Glomerular visceral epithelial cell (primary cell): Measurements from ENCODE around the gene HDHD5.
A peak's percentile ranks its signal among the peaks of the same experiment; 100 is the strongest.

Experiments
- DNase-seq: peaks from one replicate; pipeline ENCODE4 v3.0.0-alpha.2; 2016; ENCODE audit errors: extremely low spot score

Gene HDHD5

DNA sequence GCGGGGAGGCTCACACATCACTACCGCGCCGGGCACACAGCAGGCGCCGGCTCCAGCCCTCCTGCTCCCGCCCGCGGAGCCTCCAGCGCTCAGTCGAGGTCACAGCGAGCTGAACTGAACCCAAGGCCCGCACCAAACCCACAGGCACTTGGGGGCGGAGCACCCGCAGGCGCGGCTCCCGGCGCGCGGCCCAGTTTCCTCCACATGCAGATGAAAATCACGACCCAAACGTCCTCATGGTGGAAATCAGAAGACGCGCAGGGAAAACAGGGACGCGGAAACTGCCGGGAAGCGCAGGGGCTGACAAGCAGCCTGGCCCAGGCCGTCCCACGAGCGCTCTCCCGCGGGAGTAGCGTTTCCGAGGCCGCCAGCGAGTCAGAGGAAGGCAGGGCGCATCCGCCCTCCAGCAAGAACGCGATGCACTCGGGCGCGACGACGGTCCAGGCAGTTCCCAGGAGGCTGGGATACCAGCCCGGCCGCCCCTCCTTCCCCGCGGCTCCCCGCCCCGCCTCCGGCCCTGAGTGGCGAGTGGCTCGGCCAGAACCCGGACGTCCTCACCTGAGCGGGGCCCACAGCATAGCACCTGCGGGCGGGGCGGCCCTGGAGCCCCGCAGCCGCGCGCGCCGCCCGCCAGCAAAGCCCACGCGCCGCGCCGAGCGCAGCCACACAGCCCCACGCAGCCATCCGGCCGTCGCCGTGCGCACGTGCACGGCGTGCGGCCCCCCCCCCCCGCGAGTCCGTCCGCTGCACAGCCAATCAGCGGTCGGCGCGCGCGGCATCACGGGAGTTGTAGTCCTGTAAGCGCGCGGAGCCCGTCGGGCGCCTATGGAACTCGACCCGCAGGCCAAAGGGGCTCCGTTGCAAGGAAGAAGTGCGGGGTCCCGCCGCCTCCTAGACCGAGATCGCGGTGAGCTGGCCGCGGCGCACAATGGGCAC lies at the start of gene HDHD5:
TSS of gene HDHD5 (minus strand) at position 710 of the 936 bp plus-strand sequence. CDS start at position 684, 26 bp downstream.
- DNase-seq, result peak; percentile 87

DNA sequence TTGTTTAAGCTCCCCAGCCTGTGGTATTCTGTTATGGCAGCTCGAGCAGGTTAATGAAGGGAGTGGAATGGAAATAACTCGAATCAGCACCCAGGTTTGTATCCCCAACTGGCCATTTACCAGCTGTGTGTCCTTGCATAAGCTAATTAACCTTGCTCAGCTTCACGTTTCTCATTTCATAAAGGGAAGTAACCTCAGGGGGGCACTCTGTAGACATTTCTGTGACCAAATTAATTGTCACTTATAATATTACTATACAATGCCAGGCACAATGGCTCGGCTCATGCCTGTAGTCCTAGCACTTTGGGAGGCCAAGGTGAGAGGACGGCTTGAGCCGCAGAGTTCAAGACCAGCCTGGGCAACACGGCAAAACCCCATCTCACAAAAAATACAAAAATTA lies 46.4 kb upstream of the HDHD5 start:
- no peak for DNase-seq

DNA sequence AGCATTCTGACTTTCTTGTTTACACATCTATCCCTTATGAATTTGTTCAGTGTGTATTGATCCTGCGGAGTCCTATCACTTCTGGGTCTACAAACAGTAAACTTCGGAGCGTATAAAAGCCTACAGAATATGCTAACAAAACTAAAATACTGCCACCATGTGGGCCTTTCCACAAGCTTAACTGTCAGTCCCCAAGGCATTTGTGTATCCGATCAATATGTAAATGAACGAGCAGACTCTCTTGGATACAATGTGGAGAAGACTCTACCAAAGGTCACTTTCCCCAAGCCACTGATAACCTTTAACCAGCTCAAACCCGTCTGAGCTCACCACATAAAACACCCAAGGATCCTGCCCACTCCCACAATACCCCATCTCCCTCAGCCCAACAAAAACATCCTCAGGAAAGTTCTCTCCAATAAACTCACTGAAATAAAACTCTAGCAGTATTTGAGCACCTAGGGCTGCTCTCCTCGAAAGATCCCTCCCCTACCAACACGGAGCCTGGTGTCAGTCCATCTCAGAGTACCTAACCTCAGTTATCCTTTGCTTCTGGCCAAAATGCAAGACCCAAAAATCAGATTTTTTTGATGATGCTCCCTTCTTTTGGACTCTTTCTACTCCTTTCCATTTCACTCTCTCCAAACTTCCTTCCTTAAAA lies 42.3 kb upstream of the HDHD5 start:
- no peak for DNase-seq

DNA sequence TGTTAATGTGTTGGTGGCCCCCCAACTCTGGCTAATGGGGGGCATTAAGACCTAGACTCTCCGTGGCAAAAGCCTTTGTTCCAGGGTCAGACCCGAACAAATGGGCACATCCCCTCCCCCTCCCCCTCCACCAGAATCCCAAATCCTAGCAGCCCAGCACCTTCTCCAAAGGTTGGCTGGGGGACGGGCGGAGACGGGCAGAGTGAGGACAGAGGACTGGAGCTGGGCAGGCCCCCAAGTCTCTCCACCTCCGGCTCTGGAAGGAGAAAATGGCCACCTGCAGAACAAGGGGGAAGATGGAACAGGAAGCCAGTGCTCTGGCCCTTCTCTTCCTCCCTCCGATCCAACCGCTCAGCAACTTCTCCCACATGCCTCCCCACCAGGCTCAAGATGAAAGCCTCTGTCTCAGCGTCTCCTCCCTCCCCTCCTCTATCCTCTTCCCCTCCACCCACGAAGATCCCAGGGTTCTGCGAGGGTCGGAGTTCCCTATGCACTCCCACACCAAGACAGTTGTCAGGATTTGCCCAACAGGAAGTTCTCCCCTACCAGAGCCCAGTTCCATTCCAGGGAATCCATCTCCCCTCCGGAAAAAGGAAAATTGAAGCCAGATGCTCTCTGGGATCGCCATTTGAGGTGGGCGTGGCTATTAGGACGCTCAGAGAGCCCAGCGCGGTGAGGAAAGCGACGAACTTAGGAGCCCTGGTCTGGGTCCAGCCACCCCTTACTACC lies 40.1 kb upstream of the HDHD5 start:
- DNase-seq, result no peak

DNA sequence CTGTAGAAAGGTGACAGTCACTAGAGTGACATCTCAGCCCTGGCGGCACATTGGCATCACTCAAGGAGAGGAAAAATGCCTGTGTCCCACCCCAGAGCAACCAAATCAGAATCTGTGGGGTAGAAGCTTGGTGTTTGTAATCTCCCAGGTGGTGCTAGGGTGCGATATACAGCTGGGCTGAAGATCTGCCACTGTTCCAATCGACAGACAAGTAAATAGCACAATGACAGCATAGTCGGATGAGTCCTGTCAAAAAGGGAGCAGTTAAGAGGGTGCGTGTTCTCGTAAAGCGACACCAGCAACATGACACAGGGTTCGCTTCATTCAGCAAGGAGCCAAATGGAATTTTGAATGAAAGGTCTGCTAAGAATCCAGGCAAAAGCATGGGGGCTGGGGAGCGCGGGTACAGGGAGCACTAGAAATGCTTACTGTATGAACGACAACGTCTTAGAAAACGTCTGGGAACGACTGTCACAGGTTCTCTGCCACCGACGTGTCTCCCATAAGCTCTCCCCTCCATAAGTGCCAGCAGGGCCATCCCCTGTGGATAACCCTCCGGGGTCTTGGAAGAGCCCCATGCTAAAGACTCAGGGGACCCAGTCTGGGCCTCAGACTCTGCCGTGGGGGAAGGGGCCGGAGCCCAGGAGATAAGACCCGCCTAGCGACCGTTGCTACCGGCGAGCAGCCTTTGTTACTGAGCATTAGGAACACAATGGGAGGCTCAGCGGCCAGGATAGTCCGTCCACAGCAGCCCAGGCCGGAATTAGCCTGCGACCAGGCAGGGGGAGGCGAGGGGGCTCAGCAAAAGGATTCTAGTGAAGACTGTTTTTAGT lies 39.3 kb upstream of the HDHD5 start:
- no peak for DNase-seq

DNA sequence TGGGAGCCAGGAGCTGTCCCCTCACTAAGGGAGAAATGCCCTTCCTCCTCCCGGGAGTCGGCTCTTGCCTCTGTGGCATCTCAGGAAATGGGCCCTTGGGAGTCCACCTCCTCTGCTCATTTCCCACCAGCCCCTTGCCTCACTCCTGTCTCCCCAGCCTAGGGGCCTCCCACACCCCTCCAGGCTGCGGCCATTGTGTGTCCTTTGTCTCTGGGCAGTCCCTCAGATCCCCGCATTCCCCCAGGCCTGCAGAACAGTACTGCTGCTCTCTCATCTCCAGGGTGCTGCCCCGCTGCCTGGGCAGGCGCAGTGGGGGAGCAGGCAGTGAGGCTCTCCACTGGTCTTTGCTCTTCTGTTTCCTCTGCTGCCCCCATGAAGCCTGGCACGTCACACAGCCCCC lies 35.1 kb upstream of the HDHD5 start:
- DNase-seq, result no peak

DNA sequence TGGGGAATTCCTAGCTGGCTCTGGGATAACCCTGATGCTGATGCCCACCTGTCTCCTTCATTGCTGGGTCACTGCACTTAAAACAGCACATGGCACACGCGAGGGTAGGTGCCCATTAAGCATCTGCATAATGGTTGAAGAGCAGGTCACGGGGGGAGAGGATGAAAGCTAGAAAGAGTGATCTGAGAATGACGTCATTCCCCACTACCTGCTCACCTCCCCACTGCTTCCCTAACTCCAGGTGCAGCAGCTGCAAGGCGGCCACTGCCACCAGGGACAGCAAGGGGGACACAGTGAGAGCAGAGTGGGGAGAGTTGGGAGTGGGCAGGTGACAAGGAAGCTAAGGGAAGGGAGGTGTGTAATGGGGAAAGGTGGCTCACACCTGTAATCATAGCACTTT lies 33.1 kb upstream of the HDHD5 start:
- no peak for DNase-seq

DNA sequence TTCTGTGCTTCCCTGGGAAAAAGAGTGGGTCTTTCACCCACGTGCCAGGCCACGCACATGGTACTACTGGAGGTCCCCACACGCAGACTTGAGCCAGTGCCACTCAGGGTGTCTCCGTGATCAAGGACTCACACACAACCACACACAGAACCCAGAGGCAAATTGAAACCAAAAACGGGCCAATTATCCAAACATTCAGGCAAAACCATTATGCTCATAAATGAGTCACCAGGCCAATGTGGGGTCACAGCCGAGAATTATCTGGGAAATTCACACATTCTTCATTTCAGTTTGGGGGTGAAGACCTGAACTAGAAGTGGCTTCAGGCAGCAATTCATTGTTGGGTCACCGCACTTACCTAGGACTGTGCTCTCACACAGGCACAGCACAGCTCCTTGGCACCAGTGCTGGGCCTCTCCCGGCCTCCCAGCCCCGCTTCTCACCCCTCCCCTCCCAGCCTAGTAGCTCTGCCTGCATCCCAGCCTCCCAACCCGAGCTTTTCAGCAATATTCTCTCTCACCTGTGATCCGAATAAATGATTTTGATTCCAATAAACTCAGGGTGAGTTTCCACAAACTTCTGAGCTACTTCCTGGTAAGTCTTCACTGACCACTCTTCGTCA lies 32.2 kb upstream of the HDHD5 start:
- peak; percentile 3 for DNase-seq

DNA sequence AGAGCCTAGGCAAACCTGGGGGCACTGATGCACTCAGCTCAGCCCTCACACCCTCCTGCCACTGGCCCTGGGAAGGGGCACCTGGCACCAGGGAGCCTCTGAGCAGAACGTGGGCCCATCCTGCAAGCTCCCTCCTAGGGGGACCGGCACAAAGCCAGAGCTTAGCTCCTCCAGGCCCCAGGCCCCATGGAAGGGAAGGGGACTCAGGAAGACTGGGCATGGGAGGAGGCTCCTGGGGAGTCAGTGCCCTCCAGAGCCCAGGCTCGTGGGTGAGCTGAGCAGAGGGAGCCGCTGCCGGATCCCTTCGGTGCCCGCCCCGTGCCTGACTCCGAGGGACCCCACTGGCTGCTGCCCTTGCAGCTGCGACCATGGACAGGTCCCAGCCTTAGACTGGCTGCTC lies 31.6 kb upstream of the HDHD5 start:
- DNase-seq, result no peak

DNA sequence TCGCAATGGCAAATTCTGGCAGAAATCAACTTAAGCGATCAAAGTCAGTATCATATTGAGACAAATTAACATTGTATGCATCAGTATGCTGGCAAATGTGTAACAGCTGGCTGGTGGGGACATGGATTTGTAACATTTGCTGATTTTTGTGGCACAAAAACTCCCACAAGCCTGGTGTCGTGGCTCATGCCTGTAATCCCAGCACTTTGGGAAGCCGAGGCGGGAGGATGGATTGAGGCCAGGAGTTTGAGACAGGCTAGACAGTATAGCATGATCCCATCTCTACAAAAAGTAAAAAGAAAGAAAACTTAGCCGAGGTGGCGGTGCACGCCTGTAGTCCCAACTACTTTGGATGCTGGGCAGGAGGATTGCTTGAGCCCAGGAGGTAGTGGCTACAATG lies 17.6 kb upstream of the HDHD5 start:
- no peak for DNase-seq

DNA sequence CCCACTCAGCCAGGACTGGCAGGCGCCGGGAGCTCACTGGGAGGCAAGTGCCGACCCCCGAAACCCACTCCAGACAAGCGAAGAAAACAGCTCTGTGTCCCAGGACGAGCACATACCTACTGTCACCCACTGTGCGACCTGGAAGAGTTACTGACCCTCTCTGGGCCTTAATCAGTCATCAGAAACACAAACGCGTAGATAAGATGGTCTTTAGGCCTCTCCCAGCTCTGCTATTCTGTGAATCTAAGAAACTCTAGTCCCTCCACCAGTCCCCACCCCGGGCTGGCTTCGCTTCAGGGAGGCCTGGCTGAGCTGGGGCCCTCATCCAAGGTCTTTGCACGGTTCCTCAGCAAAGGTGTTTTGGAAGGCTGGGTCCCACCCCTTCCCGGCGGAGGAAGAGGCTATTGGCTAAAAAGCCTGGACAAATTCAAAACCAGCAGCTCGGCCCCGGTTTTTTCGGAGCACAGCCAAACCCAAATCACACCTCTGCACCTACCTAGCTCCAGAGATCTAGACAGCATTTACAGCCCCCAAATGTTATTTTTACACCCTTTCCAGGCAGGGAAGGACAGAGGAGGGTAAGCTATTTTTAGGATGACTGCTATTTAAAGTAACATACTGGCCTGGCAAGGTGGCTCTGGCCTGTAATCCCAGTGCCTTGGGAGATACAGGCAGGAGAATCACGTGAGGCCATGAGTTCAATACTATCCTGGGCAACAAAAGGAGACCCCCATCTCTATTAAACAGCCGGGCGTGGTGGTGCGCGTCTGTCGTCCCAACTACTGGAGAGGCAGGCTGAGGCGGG lies 13.2 kb upstream of the HDHD5 start:
- DNase-seq, result peak; percentile 2

DNA sequence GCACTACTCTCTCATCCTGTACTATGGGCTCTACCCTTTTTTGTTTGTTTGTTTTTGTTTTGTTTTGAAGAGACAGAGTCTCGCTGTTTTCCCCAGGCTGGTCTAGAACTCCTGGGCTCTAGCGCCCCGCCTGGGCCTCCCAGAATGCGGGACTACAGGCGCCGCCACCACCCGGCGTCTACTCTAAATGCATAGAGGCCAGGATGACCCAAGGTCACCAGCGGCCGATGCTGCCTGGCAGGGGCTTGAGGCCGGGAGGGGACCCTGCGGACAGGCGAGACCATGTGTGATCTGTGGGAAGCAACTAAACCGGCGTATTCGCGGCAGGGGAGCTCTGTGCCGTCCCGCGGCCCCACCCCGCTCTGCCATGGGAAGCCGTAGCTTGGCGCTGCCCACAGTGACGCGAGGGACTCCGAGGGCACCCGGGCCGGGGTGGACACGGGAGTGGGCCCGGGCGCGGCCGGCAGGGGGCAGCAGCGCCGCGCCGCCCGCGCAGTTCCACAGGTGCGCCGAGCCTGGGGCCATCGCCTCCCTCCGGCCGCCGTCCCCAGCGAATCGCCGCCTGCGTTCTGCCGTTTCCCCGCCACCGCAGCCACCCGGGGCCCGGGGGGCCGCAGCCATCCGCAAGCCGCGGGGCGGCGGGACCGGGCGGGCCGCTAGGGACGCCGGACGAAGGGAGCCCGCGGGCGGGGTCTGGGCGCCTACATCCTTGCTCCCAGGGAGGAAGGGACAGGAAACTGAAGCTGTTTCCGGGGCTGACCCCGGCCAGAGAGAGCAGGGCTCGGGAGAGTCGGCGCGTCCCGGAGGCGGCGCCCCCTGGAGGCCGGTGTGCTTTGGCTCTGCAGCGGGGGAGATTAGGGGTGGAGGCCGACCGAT lies 12.3 kb upstream of the HDHD5 start:
- peak; percentile 90 for DNase-seq

DNA sequence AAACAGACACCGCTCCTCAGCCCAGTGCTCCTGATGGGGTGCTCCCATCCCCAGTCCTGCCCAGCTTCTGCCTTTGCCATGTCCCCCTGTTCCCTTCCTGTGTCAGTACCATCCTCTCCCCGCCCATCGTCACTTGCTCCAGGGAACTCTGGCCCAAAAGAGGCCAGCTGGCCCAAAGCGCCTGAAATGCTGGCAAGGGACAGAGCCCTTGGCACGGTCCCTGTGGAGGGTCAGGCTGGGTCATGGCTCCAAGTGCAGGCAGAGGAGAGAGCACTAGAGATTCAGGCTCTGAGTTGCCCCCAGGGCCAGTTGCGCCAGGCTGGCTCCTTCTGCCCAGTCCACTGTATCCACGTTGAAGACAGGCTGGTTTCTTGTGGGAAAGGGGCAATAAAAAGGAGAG lies 8.4 kb upstream of the HDHD5 start:
- DNase-seq, result no peak

DNA sequence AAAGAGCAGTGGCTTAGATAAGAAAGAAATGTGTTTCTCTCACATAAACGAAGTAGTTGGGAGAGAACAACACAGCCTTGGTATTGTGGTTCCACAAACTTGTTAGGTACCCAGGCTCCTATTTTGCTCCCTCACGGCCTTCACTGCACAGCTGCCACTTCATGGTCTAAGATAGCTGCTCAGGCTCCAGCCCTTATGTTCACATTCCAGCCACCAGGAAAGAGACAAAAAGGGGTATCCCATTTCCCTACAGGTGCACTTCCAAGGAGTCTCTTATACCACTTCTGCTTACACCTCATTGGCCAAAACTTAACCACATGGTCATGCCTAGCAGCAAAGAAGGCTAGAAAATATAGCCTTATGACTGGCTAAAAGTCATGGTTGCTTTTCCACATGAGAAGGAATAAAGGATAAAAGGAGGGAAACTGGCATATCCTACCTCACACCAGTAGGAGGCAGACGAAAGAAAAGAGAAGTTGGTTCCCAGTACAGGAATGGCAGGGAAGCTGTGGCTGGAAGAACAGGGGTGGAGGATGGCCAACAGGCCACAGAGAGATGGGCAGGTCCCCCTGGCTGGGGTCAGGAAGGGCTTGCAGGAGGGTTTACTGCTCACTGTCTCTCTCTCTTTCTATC lies 5.4 kb upstream of the HDHD5 start:
- DNase-seq, result no peak

DNA sequence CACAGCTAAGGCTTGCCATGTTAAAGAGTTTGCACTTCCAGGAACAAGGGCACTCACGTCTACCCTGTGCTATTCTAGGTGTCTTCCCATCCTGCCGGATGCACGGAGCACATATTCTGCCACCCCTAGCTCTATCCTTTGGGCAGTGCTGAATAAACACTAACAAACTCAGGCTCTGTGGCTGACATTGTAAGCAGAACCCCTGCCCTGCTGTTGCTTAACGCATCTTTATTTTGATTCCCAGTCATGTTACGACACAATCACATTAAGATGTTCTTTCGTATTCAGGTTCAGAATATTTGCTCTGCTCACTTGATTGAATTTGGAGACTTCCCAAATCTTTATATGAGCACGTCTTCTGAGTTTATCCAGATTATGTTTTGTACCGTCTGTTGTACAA lies 3.7 kb upstream of the HDHD5 start:
- DNase-seq, result no peak

DNA sequence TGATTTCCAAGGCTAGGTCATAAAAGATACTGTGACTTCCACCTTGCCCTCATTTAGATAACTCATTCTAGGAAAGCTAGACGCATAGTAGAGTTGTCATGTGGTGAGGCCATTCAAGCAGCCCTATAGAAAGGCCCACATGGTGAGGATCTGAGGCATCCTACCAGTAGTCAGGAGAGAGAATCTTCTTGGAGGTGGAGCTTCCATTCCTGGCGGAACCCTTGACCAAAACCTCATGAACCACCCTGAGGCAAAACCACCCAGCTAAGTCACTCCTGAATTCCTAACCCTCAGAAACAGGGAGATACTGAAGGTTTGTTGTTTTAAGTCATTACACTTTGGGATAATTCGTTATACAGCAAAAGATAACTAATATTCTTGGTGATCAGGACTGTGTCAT lies 2.9 kb upstream of the HDHD5 start:
- DNase-seq, result no peak

DNA sequence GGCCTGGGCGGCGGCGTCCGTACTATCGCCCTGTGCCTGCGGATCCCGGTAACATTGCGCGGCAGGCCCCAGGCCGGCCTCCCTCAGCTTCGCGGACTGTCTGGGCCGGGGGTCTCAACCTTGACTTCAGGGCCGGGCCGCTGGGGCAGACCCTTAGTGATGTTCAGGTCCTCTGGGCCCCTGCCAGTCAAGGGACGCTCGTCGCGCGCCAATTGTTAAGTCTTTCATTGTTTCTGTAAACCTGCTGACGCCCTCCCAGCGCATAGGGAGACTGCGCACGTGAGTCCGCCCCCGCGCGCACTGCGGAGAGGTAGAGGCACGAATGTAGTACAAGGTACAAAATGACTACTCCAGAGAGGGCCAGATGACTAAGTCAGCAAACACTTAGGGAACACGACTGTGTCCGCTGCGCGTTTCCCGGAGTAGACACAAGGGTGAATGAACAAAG lies 451 bp upstream of the HDHD5 start:
- DNase-seq, result peak; percentile 41

DNA sequence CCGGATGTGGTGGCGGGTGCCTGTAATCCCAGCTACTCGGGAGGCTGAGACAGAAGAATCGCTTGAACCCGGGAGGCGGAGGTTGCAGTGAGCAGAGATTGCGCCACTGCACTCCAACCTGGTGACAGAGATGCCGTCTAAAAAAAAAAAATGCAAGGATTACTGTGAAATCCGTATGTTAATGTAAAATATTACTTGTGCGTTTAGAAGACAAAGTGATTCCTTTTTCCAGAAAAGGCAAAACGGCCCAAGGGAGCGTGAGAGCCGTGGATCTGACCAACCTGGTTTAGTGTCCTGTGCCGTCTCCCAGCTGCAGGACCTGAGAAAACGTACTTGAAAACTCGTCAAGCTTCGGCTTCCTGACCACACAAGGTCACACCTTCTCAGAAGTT lies 905 bp downstream of the HDHD5 start:
- no peak for DNase-seq

DNA sequence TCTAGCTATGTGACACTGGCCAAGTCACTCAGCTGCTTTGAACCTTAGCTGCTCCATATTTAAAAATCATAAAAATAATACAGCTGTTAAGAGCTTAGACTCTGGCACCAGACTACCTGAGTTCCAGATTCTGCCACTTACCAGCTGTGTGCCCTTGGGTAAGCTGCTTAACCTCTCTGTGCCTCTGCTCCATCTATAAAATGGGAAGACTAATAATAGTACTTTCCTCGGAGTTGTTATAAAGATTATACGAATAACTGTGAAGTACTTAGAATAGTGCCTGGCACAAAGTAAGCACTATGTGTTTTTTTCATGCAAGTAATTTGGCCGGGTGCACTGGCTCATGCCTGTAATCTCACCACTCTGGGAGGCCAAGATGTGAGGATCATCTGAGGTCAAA lies 1.4 kb downstream of the HDHD5 start:
- no peak for DNase-seq
